K562 (cell line): ENCODE data around the gene NDUFAF3. TPM values are rescaled to one million over a fixed set of nuclear protein-coding genes. Genes with fewer than 3 reads are reported as not detected.
A peak's percentile ranks its signal among the peaks of the same experiment; 100 is the strongest.

Source experiments
- ADNP ChIP-seq: fragments of 200-800 bp; sonication (Bioruptor generic); IDR thresholded peaks from 2 replicates; pipeline ENCODE4 v1.6.1; 2016; ENCODE audit warnings: missing genetic modification characterization, missing compliant biosample characterization
- ARHGAP35 ChIP-seq: fragments of 450-650 bp; IDR thresholded peaks from 2 replicates; pipeline ENCODE4 v1.6.1; 2018; ENCODE audit not compliant: partially characterized antibody
- ATF7 ChIP-seq: fragments of 450-650 bp; IDR thresholded peaks from 2 replicates; pipeline ENCODE4 v1.7.1; 2014; ENCODE audit warnings: mild to moderate bottlenecking, moderate library complexity
- CBFB ChIP-seq: sonication (generic); formaldehyde crosslinking; IDR thresholded peaks from 2 replicates; pipeline ENCODE4 v1.4.0; 2020; ENCODE audit warnings: mild to moderate bottlenecking, missing genetic modification reagents
- CHD4 ChIP-seq: fragments of 200-600 bp; sonication (generic); IDR thresholded peaks from 3 replicates; pipeline ENCODE4 v1.6.1; 2012; ENCODE audit warnings: low read depth, mild to moderate bottlenecking, mixed read lengths, low read length, inconsistent platforms; ENCODE audit not compliant: insufficient read depth, insufficient replicate concordance, poor library complexity, severe bottlenecking
- CREB3 ChIP-seq: fragments of 450-650 bp; conservative IDR thresholded peaks from 2 replicates; pipeline ENCODE4 v1.6.1; 2016; ENCODE audit warnings: missing genetic modification characterization, low read depth, mild to moderate bottlenecking, missing compliant biosample characterization, moderate library complexity
- ETS1 ChIP-seq: conservative IDR thresholded peaks from 2 replicates; pipeline ENCODE4 v1.6.1; 2011; ENCODE audit warnings: low read depth, mild to moderate bottlenecking, low read length; ENCODE audit not compliant: control insufficient read depth
- FOXJ3 ChIP-seq: sonication (generic); formaldehyde crosslinking; IDR thresholded peaks from 2 replicates; pipeline ENCODE4 v1.4.0; 2020; ENCODE audit warnings: mild to moderate bottlenecking, missing genetic modification reagents
- KDM2B ChIP-seq: fragments of 250-450 bp; sonication (Bioruptor Pico); IDR thresholded peaks from 2 replicates; pipeline ENCODE4 v1.8.0; 2021; ENCODE audit warnings: mild to moderate bottlenecking, moderate library complexity
- KLF13 ChIP-seq: fragments of 450-650 bp; IDR thresholded peaks from 2 replicates; pipeline ENCODE4 v1.6.1; 2016; ENCODE audit warnings: missing genetic modification characterization, low read depth, mild to moderate bottlenecking, missing compliant biosample characterization, moderate library complexity, borderline replicate concordance
- MAZ ChIP-seq, 2 experiments: fragments of 450-650 bp in 1 of 2; sonication (generic) in 1 of 2; formaldehyde crosslinking; IDR thresholded peaks in 1 of 2; conservative IDR thresholded peaks in 1 of 2; 2 replicates each; pipeline versions ENCODE4 v1.4.0 to v1.5.0; 2020; ENCODE audit warnings: mild to moderate bottlenecking in 1 of 2, missing genetic modification reagents in 1 of 2
- PHF20 ChIP-seq: fragments of 450-650 bp; IDR thresholded peaks from 2 replicates; pipeline ENCODE4 v1.6.1; 2018; ENCODE audit not compliant: partially characterized antibody
- POLR2AphosphoS5 ChIP-seq: IDR thresholded peaks from 2 replicates; pipeline ENCODE4 v1.6.1; 2011; ENCODE audit warnings: mild to moderate bottlenecking, low read depth, low read length, moderate library complexity; ENCODE audit not compliant: control insufficient read depth, insufficient read depth
- SETDB1 ChIP-seq: IDR thresholded peaks from one replicate; pipeline ENCODE4 v1.6.1; 2012; ENCODE audit warnings: low read length, control low read depth, inconsistent platforms
- SIN3A ChIP-seq, 2 experiments: fragments of 150-350 bp in 1 of 2; IDR thresholded peaks; 2 replicates each; pipeline ENCODE4 v1.6.1; 2011 to 2016; ENCODE audit warnings: borderline replicate concordance in 2 of 2, low read depth in 2 of 2, low read length in 2 of 2, mild to moderate bottlenecking in 2 of 2, moderate library complexity in 2 of 2; ENCODE audit not compliant: control insufficient read depth in 1 of 2
- SOX6 ChIP-seq: fragments of 450-650 bp; IDR thresholded peaks from 2 replicates; pipeline ENCODE4 v1.6.1; 2014; ENCODE audit warnings: mild to moderate bottlenecking
- TAF7 ChIP-seq: fragments of 450-650 bp; IDR thresholded peaks from 2 replicates; pipeline ENCODE4 v1.6.1; 2016; ENCODE audit warnings: missing genetic modification characterization, missing compliant biosample characterization
- TARDBP ChIP-seq: fragments of 450-650 bp; IDR thresholded peaks from 2 replicates; pipeline ENCODE4 v1.6.1; 2016
- U2AF1 ChIP-seq: fragments of 200-400 bp; formaldehyde crosslinking; optimal IDR thresholded peaks from 2 replicates; pipeline ENCODE3; 2017; ENCODE audit warnings: mild to moderate bottlenecking, low read depth, low read length, moderate library complexity
- ZBTB2 ChIP-seq: fragments of 450-650 bp; IDR thresholded peaks from 2 replicates; pipeline ENCODE4 v1.6.1; 2016; ENCODE audit warnings: antibody characterized with exemption
- ZC3H8 ChIP-seq: fragments of 450-650 bp; IDR thresholded peaks from 2 replicates; pipeline ENCODE4 v1.6.1; 2017
- ZFX ChIP-seq: sonication (generic); formaldehyde crosslinking; IDR thresholded peaks from 2 replicates; pipeline ENCODE4 v1.8.0; 2022; ENCODE audit warnings: mild to moderate bottlenecking, missing genetic modification reagents, moderate library complexity
- ZNF184 ChIP-seq: sonication (generic); formaldehyde crosslinking; IDR thresholded peaks from 2 replicates; pipeline ENCODE4 v1.5.0; 2020; ENCODE audit warnings: missing genetic modification reagents
- ZNF354B ChIP-seq: fragments of 250-450 bp; sonication (Bioruptor Pico); IDR thresholded peaks from 2 replicates; pipeline ENCODE4 v1.4.0; 2020
- ZNF740 ChIP-seq, 3 experiments: fragments of 200-800 bp in 1 of 3; sonication (Bioruptor generic) in 1 of 3; sonication (generic) in 1 of 3; formaldehyde crosslinking in 1 of 3; IDR thresholded peaks; 2 replicates each; pipeline versions ENCODE4 v1.6.1 to v1.8.0; 2016 to 2022; ENCODE audit warnings: mild to moderate bottlenecking in 2 of 3, missing compliant biosample characterization in 2 of 3, missing genetic modification characterization in 2 of 3, missing genetic modification reagents in 1 of 3
- polyA plus RNA-seq, 8 experiments: library from polyadenylated mRNA; depleted of rRNA in 4 of 8; stranded (reverse) in 5 of 8; unstranded in 3 of 8; fragments of >200 nt; fragmentation: Nextera tagmentation in 2 of 8; fragmentation: Illumina TruSeq in 1 of 8; extraction: Ambion mirVana in 2 of 8; extraction: Trizol in 1 of 8; gene quantifications; 2 replicates each; pipeline versions ENCODE4 v1.2.1 to v1.2.3, GENCODE V29; 2011 to 2014; ENCODE audit warnings: inconsistent platforms in 1 of 8, missing spikeins in 1 of 8
- total RNA-seq, 7 experiments: library from RNA; depleted of rRNA in 6 of 7; stranded (reverse); fragments of >200 nt in 6 of 7; fragmentation: Illumina TruSeq in 2 of 7; extraction: Trizol in 2 of 7; gene quantifications; 2 replicates each; pipeline versions ENCODE4 v1.2.1 to v1.2.3, GENCODE V29; 2011 to 2021; ENCODE audit warnings: low replicate concordance in 1 of 7

NDUFAF3 gene
- total and polyA plus RNA-seq, 9 of the 15 experiments (the other 6 are each of a cell fraction or from before 2014, with no cell fraction given): 17.0 to 127 (median 36.3) TPM

- TF ChIP-seq SIN3A (IDR thresholded peaks at IDR 0.05; ENCODE audit: borderline replicate concordance in 2 of 2, control insufficient read depth in 1 of 2, low read depth in 2 of 2, low read length in 2 of 2) (peak in 1 of 2 experiments; percentile 75; a peak in 1 of 4 replicates), KDM2B (CRISPR knock-in tag) (no peak), ADNP (tag) (no peak), SOX6 (no peak), FOXJ3 (no peak), TAF7 (tag) (peak; percentile 73; the same call in 1 of the 2 replicates), SETDB1 (no peak), ZNF184 (no peak), ETS1 (peak; percentile 61; the same call in 1 of the 2 replicates), ZNF354B (no peak), ZFX (CRISPR knock-in tag) (peak; percentile 89), POLR2AphosphoS5 (peak; percentile 98), ZC3H8 (no peak), MAZ (CRISPR knock-in tag; conservative IDR thresholded peaks at IDR 0.05 in 1 of 2, IDR thresholded peaks at IDR 0.05 in 1 of 2) (no peak; a peak in 1 of 4 replicates), CBFB (no peak), CREB3 (tag) (no peak), TARDBP (peak; percentile 51; the same call in 1 of the 2 replicates), ATF7 (no peak), CHD4 (no peak), KLF13 (tag) (peak; percentile 45; the same call in 1 of the 2 replicates), ZBTB2 (no peak), PHF20 (peak; percentile 61), ARHGAP35 (no peak), U2AF1 (no peak), ZNF740 (CRISPR knock-in tag; IDR thresholded peaks at IDR 0.05) (no peak), ZNF740 (tag; IDR thresholded peaks at IDR 0.05) (no peak)
Measured at GRCh38 chr3:49021213-49021812, 608 bp upstream of the NDUFAF3 start (continued).
